Stimulated activated naive CD8-positive, alpha-beta T cell treated with anti-CD3 and anti-CD28 coated beads, Interleukin-15, amount 100 ng/mL, for 72 hours (primary cell): Measurements from ENCODE around the gene NFATC4.
"Not testable (repeated sequence)": the region's sequence is repeated elsewhere in the genome, so short reads cannot be mapped to it uniquely, and the experiment has no call there.

Source experiments
- ATAC-seq: fragments of 150-1000 bp; cut with Tn5 transposase; 2 replicates; pipeline ENCODE4 v1.10.0; 2021; ENCODE audit warnings: mild to moderate bottlenecking, moderate library complexity
- DNase-seq, 2 donors: peaks; one replicate each; pipeline ENCODE4 v3.0.0; 2021 to 2022
- H3K27ac Mint-ChIP-seq, 2 donors: one replicate each; pipeline ENCODE4 v1.8.0; 2022; ENCODE audit warnings: mild to moderate bottlenecking in 2 of 2, mixed read lengths in 2 of 2, moderate library complexity in 2 of 2
- H3K27me3 Mint-ChIP-seq: one replicate; pipeline ENCODE4 v1.8.0; 2022; ENCODE audit warnings: mixed read lengths
- H3K4me1 Mint-ChIP-seq: one replicate; pipeline ENCODE4 v1.8.0; 2022; ENCODE audit warnings: mild to moderate bottlenecking, mixed read lengths
- H3K4me3 Mint-ChIP-seq, 2 donors: one replicate each; pipeline ENCODE4 v1.8.0; 2022; ENCODE audit warnings: mild to moderate bottlenecking in 2 of 2, mixed read lengths in 2 of 2, moderate library complexity in 1 of 2
- H3K9me3 Mint-ChIP-seq, 2 donors: one replicate each; pipeline ENCODE4 v1.8.0; 2022; ENCODE audit warnings: mixed read lengths in 2 of 2

Gene NFATC4

GRCh38 chr14:24367514-24368211 lies at the start of gene NFATC4:
NFATC4 (plus strand) TSS chr14:24368184; CDS start chr14:24368341, 157 bp downstream.
- Mint-ChIP-seq H3K9me3 (no peaks in the 10 kb centered on the region), H3K4me3 (peak within 1 kb of the TSS; percentile 82 to 92), H3K4me1 (peaks cover 44% of the 10 kb centered on the region), H3K27ac (peak within 1 kb of the TSS; percentile 46 to 97), H3K27me3 (peaks cover 53% of the 10 kb centered on the region)
- ATAC-seq (peak; percentile 25), DNase-seq (peak; percentile 31 to 48)

GRCh38 chr14:24321212-24321975 lies 46.6 kb upstream of the NFATC4 start:
- Mint-ChIP-seq H3K9me3 (no peaks in the 10 kb centered on the region), H3K27me3 (peaks cover 26% of the 10 kb centered on the region), H3K4me1 (peaks cover 16% of the 10 kb centered on the region), H3K4me3 (no peak overlapping the region), H3K27ac (no peak overlapping the region)
- ATAC-seq (no peak), DNase-seq (no peak)

GRCh38 chr14:24322672-24323071 lies 45.3 kb upstream of the NFATC4 start:
- Mint-ChIP-seq H3K27ac (no peak overlapping the region), H3K4me3 (no peak overlapping the region), H3K4me1 (peaks cover 13% of the 10 kb centered on the region), H3K27me3 (peaks cover 26% of the 10 kb centered on the region), H3K9me3 (no peaks in the 10 kb centered on the region)
- DNase-seq (no peak), ATAC-seq (no peak)

- Mint-ChIP-seq H3K4me1 (peaks cover 11% of the 10 kb centered on the region), H3K27me3 (peaks cover 26% of the 10 kb centered on the region), H3K4me3 (no peak overlapping the region), H3K27ac (no peak overlapping the region), H3K9me3 (no peaks in the 10 kb centered on the region)
- DNase-seq: no peak
- no peak for ATAC-seq
Observed at GRCh38 chr14:24323341-24323740, 44.6 kb upstream of the NFATC4 start.

GRCh38 chr14:24324024-24324423 lies 44.0 kb upstream of the NFATC4 start:
- no peak for DNase-seq
- peaks cover 18% of the 10 kb centered on the region for H3K4me1 Mint-ChIP-seq
- ATAC-seq: no peak
- H3K27me3 Mint-ChIP-seq: peaks cover 26% of the 10 kb centered on the region
- H3K4me3 Mint-ChIP-seq: no peak overlapping the region
- H3K27ac Mint-ChIP-seq: no peak overlapping the region
- H3K9me3 Mint-ChIP-seq: no peaks in the 10 kb centered on the region

GRCh38 chr14:24325041-24325530 lies 42.9 kb upstream of the NFATC4 start:
- Mint-ChIP-seq H3K4me3 (no peak overlapping the region), H3K9me3 (no peaks in the 10 kb centered on the region), H3K4me1 (peaks cover 27% of the 10 kb centered on the region), H3K27me3 (peaks cover 26% of the 10 kb centered on the region), H3K27ac (no peak overlapping the region)
- no peak for ATAC-seq
- DNase-seq: no peak

GRCh38 chr14:24325963-24326362 lies 42.0 kb upstream of the NFATC4 start:
- Mint-ChIP-seq H3K27me3 (peaks cover 30% of the 10 kb centered on the region), H3K4me1 (peaks cover 27% of the 10 kb centered on the region), H3K4me3 (no peak overlapping the region), H3K9me3 (no peaks in the 10 kb centered on the region), H3K27ac (no peak overlapping the region)
- ATAC-seq (no peak), DNase-seq (no peak)

- peaks cover 37% of the 10 kb centered on the region for H3K4me1 Mint-ChIP-seq
- peak overlapping the region in 1 of 2 donors; percentile 63 for H3K27ac Mint-ChIP-seq
- ATAC-seq: no peak
Observed at GRCh38 chr14:24327303-24327702, 40.7 kb upstream of the NFATC4 start.

GRCh38 chr14:24327914-24328313 lies 40.1 kb upstream of the NFATC4 start:
- DNase-seq, H3K27ac Mint-ChIP-seq, H3K9me3 Mint-ChIP-seq, ATAC-seq, H3K4me3 Mint-ChIP-seq: not testable (repeated sequence)
- Mint-ChIP-seq H3K27me3 (peaks cover 48% of the 10 kb centered on the region), H3K4me1 (peaks cover 43% of the 10 kb centered on the region)

More at GRCh38 chr14:24327303-24327702, 40.7 kb upstream of the NFATC4 start:
- DNase-seq: no peak
- Mint-ChIP-seq H3K27me3 (peaks cover 44% of the 10 kb centered on the region), H3K9me3 (no peaks in the 10 kb centered on the region), H3K4me3 (no peak overlapping the region)

GRCh38 chr14:24329073-24329663 lies 38.8 kb upstream of the NFATC4 start:
- Mint-ChIP-seq H3K27ac (no peak overlapping the region), H3K27me3 (peaks cover 54% of the 10 kb centered on the region), H3K4me1 (peaks cover 53% of the 10 kb centered on the region), H3K4me3 (no peak overlapping the region), H3K9me3 (no peaks in the 10 kb centered on the region)
- DNase-seq (no peak), ATAC-seq (no peak)

- Mint-ChIP-seq H3K27me3 (peaks cover 59% of the 10 kb centered on the region), H3K4me3 (no peak overlapping the region), H3K27ac (no peak overlapping the region), H3K9me3 (no peaks in the 10 kb centered on the region), H3K4me1 (peaks cover 59% of the 10 kb centered on the region)
- DNase-seq (peak in 1 of 2 donors; percentile 61), ATAC-seq (peak; percentile 62)
Observed at GRCh38 chr14:24329736-24330135, 38.2 kb upstream of the NFATC4 start.

GRCh38 chr14:24330973-24331674 lies 36.9 kb upstream of the NFATC4 start:
- Mint-ChIP-seq H3K4me3 (no peak overlapping the region), H3K9me3 (no peaks in the 10 kb centered on the region), H3K27ac (no peak overlapping the region), H3K4me1 (peaks cover 69% of the 10 kb centered on the region), H3K27me3 (peaks cover 73% of the 10 kb centered on the region)
- DNase-seq (no peak), ATAC-seq (no peak)

- ATAC-seq (no peak), DNase-seq (no peak)
- peaks cover 78% of the 10 kb centered on the region for H3K27me3 Mint-ChIP-seq
- H3K27ac Mint-ChIP-seq: no peak overlapping the region
- H3K4me1 Mint-ChIP-seq: peaks cover 70% of the 10 kb centered on the region
- H3K4me3 Mint-ChIP-seq: peak overlapping the region; percentile 79 to 81
- no peaks in the 10 kb centered on the region for H3K9me3 Mint-ChIP-seq
Observed at GRCh38 chr14:24331731-24332267, 36.2 kb upstream of the NFATC4 start.

GRCh38 chr14:24332268-24332993 lies 35.6 kb upstream of the NFATC4 start:
- Mint-ChIP-seq H3K27ac (peak overlapping the region; percentile 47 to 88), H3K4me3 (peak overlapping the region; percentile 79 to 81), H3K4me1 (peaks cover 64% of the 10 kb centered on the region), H3K9me3 (no peaks in the 10 kb centered on the region), H3K27me3 (peaks cover 78% of the 10 kb centered on the region)
- peak; percentile 88 for ATAC-seq
- DNase-seq: peak; percentile 83 to 89
